HG03520 (cell line): ENCODE measurements around the gene ZNF160.
"Not testable (repeated sequence)": the region's sequence is repeated elsewhere in the genome, so short reads cannot be mapped to it uniquely, and the experiment has no call there.

ENCODE experiments used
- ATAC-seq: cut with Tn5 transposase; IDR thresholded peaks from one replicate; pipeline ENCODE4 v1.9.1; 2021; ENCODE audit warnings: mild to moderate bottlenecking, moderate library complexity; ENCODE audit not compliant: unreplicated experiment

The ZNF160 gene

DNA sequence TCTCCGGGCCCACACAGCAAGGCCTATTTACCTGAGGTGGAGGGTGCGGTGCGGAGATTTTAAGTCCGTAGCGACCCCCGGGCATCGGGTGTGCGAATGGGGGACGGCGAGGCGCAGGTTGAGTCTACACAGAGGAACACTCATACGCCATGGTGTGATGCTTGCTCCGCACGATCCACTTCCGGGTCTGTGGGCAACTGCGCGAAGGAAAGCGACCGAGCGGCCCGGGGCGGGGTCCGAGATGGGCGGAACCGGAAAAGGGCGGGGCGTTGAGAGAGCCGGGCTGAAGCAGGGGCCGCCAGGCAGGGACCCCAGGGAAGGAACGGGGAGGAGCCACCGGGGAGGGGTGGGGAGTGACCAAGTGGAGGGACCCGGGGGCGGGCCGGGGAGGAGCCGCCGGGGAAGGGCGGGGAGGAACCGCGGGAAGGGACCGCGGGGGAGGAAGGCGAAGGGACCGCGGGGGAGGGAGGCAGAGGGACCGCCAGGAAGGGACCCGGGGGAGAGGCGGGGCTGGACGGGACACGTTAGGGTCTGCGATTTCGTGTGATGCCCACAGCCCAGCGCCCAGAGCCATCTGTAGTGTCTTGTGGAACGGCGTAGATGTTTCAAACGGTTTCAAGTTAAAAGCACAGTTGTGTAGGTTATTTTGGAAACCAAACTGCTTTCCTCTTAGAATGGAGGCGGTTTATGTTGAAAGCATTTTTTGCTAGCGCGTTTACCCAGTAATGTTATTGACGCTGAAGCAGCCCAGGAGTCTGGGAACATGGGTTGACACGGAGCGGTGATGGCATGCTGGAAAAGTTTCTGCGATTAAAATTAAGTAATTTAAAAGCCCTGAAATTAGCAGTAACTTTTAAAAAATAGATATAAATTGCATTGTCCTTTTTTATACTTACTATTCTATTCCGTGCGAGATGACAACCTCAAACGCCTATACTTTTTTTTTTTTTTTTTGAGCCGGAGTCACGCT is at the start of gene ZNF160:
ZNF160 (minus strand) TSS at position 189 of the 970 bp plus-strand sequence. CDS start 17,146 bp downstream, outside the sequence.
- ATAC-seq: peak; percentile 95

DNA sequence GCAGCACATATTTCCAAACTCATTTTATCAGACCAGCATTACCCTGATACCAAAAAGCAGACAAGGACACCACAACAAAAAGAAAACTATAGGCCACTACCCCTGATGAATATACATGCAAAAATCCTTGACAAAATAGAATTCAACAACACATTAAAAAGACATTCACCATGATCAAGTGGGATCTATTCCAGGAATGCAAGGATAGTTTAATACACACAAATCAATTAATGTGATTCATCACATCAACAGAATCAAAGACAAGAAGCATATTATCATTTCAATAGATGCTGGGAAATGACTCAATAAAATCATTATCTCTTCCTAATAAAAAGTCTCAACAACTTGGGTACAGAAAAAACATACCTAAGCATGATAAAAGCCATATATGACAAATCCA is 44.4 kb upstream of the ZNF160 start:
- ATAC-seq: no peak

DNA sequence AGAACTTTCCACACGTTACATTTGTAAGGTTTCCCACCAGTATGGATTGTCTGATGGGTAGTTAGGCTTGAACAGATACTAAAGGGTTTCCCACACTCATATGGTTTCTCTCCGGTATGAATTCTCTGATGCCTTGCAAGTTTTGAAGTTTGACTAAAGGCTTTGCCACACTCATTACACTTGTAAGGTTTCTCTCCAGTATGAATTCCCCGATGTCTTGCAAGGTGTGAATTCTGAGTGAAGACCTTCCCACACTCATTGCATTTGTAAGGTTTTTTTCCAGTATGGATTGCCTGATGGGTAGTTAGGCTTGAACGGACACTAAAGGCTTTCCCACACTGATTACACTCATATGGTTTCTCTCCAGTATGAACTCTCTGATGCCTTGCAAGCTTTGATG is 37.1 kb upstream of the ZNF160 start:
- ATAC-seq: no peak

DNA sequence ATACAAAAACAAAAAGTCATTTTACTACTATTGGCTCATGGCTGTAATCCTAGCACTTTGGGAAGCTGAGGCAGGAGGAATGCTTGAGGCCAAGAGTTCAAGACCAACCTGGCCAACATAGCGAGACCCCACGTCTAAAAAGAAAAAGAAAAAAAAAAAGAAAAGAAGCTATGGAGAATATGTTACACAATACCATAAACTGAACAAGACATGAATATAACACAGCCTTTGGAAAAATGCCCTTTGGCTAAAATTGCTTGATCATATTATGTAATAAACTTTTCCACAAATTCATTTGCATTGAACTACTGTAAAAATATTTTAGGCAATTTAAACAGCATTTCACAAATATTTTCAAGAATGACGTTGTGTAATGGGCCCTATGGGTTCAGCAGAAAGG is 33.2 kb upstream of the ZNF160 start:
- no peak for ATAC-seq

DNA sequence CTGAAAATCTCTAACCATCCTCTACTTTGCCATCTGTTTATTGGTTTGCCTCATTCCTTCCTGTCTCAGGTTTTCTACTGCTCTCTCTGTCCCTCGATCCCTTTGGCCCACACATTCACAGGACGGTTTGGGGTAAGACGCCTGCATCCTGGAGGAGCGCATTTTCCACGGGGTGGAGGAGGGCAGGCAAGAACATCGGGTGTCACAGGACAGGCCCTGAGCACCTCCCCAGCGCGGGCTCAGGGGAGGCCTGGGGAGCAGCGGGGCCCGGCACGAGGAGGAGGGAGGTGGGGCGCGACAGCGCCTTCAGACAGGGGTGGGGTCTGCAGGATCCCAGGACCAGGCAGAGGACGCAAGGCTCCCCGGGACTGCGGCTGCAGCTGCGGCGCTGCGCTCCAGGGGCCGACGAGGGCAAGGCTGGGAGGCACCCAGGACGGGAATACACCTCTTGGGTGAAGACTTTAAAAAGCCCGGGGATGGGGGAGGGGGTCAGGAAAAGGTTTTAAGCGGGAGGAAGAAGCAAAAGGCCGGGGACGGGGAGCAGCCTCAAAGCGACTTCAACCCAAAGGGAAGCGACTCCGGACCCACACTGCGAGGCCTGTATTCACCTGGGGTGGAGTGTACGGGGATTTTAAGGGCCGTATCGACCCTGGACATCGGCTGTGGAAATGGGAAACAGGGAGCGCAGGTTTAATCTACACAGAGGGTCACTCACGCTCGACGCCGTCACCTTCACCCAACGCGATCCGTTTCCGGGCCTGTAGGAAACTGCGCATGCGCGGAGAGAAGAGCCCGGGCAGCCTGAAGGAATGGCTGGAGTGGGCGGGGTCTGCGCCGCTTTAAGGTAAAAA is 29.1 kb upstream of the ZNF160 start, which contains the start of gene ZNF415:
ZNF415 (minus strand) TSS at position 770 of the 851 bp plus-strand sequence. CDS start 10,234 bp downstream, outside the sequence.
- ATAC-seq: no peak

DNA sequence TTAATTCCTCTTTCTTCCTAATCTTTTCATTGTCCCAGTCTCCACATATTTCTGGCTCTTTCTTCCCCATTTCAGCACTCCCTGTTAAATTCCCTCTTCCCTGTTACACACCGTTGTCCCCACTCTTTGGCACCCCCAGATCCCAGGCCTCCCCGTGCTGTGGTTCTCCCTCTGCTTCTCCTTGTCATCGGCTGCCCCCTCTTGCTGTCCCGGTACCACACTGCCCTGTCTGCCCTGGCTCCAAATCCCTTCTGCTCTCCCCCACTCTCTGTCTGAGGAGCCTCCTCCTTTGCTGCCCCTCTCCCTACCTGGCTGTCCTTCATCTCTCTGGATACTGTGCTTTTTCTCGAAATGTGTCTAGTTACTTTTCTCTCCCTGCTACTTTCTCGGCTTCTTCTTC is 28.5 kb upstream of the ZNF160 start:
- no peak for ATAC-seq

DNA sequence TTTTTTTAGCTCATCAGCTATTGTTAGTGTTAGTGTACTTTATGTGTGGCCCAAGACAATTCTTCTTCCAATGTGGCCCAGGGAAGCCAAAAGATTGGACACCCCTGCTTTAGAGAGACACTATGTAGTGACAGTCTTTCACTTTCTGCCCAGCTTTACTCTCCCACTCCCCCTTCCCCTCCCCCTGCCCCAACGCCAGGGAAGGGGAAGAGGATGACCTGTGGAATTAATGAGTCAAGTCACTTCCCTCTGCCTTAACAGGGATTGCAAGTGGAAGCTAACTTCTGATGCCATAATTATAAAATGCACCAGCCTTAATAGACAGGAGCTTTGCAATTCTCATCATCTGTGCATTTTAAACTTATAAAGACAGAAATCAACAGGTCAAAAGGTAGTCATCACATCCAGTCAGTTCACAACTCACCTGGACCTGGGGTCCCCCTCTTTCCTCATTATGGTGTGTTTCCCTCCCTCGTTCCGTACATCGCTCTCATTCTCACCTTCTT is 27.9 kb upstream of the ZNF160 start:
- no peak for ATAC-seq

DNA sequence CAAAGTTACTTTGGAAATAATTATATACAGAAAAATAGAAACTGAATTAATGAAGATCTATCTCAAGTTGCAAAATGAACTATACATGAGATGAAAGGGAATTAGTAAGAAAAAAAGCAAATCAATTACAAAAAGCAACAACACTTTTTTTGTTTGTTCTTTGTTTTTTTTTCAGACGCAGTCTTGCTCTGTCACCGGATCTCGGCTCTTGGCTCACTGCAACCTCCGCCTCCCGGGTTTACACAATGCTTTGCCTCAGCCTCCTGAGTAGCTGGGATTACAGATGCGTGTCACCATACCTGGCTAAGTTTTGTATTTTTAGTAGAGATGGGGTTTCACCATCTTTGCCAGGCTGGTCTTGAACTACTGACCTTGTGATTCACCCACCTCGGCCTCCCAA is 27.3 kb upstream of the ZNF160 start:
- ATAC-seq: no peak

DNA sequence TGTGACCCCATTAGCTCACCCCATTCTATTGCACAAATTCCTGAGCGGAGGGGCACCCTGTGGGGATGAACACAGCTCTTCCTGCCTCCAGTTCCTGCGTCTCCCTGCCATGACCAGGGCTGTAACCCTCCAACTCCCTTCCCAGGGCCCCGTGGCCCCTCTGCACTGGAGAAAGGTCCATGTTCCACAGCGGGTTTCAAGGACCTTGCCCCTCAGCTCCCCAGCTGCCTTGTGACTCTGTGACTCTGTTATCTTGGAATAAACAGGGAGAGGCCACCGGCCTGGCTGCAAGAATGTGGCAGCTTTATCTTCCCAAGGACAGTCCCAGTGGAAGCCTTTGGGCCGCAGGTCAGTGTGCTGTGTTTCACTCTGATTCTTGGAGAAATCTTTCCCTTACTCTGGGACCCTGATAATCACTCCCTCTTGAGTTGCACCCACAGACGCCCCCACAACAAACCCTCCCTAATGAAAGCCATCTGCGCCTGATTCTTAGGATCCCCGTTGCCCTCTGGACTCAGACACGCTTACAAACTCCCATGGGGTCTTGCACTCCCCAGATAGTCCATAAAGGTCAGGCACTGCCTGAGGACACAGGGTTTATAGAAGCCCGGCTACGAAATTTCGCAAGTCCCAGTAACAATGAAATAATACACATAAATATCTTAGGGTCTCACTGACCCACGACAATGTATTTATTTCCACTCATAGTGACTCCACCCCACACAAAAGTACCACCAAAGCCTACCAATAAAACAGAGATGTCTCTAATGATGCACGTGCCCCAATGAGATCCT is 23.7 kb upstream of the ZNF160 start:
- ATAC-seq: not testable (repeated sequence)

DNA sequence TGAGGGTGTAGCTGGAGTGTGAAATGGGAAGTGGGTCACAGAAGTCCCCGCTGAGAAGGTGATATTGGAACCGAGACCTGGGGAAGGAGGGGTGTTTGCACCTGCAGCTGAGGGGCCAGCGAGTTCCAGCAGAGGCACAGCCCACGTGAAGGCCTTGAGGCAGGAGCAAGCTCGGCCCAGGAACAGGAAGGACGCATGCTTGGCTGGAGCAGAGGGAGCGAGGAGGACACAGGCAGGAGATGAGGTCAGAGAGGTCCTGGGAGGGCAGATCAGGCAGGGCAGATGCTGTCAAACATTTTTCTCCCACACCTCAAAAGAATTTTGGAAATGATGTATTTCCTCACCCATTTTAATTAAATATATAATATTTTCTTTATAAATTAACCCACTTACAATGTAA is 20.2 kb upstream of the ZNF160 start:
- no peak for ATAC-seq

DNA sequence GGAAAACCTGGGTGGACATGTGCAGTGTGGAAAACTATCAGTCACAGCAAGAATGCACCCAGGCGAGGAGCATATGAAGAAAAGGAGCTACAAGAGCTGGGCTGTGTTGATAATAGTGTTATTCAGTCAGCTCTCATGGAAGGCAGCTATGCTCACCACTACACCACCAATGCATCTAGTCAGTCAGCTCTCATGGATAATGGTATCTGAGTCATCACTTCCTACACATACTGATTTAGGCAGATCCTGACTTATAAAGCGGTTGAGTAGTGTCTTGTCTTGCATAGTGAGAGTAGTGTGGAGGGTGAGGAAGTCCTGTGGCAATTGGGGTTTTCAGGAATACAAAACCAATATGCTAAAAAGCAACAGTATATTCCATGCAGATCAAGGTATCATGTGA is 9.1 kb upstream of the ZNF160 start:
- ATAC-seq: no peak

DNA sequence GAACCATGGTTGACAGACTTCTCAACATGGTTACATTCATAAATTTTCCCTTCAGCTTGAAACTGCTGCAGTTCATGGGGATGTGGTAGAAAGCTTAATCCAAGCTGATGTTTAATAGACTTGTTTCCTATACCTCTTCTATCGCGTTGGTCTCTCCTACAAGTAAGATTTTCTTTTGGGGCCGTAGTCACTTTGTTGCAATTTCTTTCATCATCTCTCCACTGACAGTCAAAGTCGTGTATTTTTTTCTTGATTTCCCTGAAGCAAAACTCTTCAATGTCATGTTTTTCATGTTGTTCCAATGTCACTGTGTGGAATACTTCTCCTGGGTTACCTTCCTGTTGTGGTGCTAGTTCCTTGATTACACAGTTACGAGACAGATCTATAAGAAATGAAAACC is 6.3 kb upstream of the ZNF160 start:
- no peak for ATAC-seq

DNA sequence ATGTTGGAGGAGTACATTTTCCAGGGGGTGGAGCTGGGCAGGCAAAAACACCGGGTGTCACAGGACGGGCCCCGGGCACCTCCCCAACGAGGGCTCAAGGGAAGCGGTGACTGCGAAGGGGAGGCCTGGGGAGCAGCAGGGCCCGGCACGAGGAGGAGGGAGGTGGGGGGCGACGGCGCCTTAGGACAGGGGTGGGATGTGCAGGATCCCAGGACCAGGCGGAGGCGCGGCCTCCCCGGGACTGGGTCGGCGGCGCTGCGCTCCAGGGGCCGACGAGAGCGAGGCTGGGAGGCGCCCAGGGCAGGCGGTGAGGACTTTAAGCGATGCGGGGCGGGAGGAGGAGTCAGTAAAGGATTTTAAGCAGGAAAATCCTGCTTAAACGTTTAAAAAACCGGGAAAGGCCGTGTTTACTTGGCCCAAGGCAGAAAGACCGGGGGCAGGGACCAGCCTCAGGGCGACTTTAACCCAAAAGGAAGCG is 427 bp downstream of the ZNF160 start:
- no peak for ATAC-seq

DNA sequence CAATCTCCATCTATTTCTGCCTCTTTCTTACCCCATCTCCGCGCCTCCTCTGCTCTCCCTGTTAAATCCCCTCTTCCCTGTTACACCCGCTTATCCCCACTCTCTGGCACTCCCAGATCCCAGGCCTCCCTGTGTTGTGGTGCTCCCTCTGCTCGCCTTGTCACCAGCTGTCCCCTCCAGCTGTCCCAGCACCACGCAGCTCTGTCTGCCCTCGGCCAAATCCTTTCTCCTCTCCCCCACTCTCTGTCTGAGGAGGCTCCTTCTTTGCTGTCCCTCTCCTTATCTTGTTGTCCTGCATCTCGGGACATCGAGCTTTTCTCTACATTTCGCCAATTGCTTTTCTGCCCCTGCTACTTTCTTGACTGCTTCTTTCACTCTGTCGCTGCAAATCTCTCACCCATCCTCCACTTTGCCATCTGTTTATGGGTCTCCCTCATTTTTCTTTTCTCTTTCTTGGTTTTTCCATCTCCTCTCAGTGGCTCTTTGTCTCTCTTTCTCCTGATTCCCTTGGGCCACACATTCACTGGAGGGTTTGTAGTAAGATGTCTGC is 941 bp downstream of the ZNF160 start:
- no peak for ATAC-seq

DNA sequence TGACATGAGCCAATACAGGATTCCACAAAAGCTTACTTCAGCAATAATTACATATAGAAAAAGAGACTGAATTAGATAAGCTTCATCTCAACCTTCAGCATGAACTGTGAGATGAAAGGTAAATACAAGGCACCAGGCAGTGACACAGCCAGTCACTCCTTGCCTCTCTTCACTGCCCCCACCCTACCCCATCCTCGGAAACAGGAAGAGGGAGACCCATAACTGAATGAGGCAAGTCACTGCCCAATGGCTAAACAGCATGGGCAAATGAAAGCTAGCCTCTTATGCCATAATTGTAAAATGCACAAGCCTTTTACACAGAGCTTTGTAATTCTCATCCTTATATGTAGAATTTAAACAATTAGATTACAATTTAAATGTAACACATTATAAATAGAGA is 1.7 kb downstream of the ZNF160 start:
- ATAC-seq: no peak

DNA sequence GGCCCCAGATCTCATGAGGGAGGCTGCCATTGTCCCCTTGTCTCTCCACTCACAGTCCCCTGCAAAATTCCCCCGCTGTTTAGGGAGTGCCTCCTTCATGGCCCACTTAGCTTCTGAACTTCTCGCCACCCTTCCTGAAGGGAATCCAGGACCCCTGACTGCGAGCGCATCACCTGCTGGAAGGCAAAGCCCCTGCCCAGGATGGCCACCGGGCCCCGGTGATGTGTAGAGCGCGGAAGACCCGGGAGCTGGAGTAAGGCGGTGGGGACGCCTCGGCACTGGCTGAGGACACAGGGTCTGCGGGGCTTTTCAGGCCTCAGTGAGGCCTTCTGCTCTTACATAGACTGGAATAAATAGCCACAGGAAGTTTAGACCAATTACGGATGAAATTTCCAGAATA is 4.7 kb downstream of the ZNF160 start:
- ATAC-seq: not testable (repeated sequence)

DNA sequence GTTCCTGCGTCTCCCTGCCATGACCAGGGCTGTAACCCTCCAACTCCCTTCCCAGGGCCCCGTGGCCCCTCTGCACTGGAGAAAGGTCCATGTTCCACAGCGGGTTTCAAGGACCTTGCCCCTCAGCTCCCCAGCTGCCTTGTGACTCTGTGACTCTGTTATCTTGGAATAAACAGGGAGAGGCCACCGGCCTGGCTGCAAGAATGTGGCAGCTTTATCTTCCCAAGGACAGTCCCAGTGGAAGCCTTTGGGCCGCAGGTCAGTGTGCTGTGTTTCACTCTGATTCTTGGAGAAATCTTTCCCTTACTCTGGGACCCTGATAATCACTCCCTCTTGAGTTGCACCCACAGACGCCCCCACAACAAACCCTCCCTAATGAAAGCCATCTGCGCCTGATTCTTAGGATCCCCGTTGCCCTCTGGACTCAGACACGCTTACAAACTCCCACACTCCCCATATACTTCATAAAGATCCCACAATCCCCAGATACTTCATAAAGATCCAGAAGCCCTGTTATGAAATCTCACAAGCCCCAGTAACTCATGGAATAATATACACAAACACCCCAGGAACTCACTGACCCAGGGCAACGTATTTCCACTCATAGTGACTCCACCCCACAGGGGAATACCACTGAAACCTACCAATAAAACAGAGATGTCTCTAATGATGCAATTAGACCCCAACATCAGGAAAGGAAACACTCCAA is 6.1 kb downstream of the ZNF160 start:
- ATAC-seq: not testable (repeated sequence)

DNA sequence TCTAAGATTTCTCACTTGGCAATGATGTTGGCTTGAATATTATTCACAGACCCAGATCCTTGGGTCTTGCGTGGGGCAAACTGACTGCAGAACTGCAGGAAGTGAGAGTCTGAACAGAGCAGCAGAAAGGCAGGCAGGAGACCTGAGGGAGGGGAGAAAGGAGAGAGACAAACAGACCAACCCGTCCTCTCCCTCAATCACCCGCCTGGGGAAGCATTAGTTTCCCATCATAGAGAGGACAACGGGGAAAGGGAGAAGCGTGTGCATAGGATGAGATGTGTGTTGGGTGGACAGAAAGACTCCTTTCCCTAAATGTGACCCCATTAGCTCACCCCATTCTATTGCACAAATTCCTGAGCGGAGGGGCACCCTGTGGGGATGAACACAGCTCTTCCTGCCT is 6.6 kb downstream of the ZNF160 start:
- ATAC-seq: not testable (repeated sequence)

DNA sequence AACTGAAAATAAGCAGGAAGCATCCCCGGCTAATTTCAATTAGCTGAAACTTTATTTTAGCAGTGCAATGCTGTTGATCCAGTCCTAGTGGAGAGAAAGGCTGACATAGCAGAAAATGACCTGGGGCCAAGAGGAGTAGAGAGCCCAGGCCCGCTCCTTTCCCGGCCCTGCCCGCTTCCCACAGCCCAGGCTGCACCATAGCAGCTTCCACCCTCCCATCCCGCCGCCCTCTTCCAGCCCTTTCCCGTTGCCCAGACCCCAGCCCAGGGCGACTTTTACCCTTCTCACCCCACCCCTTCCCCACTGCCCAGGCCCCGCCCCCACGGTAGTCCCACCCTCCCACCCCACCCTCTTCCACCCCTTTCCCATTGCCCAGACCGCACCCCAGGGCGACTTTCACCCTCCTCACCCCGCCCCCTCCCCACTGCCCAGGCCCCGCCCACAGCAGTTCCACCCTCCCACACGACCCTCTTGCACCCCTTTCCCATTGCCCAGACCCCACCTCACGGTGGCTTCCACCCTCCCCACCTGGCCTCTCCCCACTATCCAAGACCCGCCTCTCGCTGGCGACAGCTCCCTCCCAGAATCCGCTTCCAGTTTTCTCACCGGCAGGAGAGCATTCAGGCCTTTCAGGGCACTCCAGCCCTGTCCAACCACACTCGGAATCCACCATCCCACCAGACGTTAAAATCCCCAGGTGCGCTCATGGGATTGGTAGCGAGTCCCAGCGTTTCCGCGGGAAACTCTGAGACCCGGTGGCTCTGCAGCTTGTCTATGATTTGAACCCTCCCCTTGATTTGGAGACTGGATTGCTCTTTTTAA is 8.3 kb downstream of the ZNF160 start:
- no peak for ATAC-seq
